GM18505 (cell line): ENCODE results near the gene POGZ.

Source experiments
- ATAC-seq: cut with Tn5 transposase; IDR thresholded peaks from one replicate; pipeline ENCODE4 v1.9.1; 2021; ENCODE audit not compliant: unreplicated experiment
- POLR2A ChIP-seq: IDR thresholded peaks from 4 replicates; pipeline ENCODE4 v1.6.1; 2011; ENCODE audit warnings: borderline replicate concordance; ENCODE audit not compliant: insufficient read depth, insufficient read length; ENCODE audit errors: extremely low read depth

The POGZ gene

GRCh38 chr1:151459331-151460046 is at the start of gene POGZ:
Gene POGZ (minus strand): TSS chr1:151459494. CDS start chr1:151442204, 17,290 bp downstream.
- peak; percentile 77 for TF ChIP-seq POLR2A
- ATAC-seq = peak; percentile 51

- TF ChIP-seq POLR2A = no peak
- no peak for ATAC-seq
These were observed 49.5 kb upstream of the POGZ start for GRCh38 chr1:151508833-151509232.

GRCh38 chr1:151504759-151505158 is 45.5 kb upstream of the POGZ start:
- no peak for TF ChIP-seq POLR2A
- ATAC-seq = no peak

GRCh38 chr1:151504252-151504651 is 45.0 kb upstream of the POGZ start:
- ATAC-seq = no peak
- no peak for TF ChIP-seq POLR2A

- TF ChIP-seq POLR2A = no peak
- ATAC-seq = no peak
These were observed 43.8 kb upstream of the POGZ start for GRCh38 chr1:151502859-151503780.

- no peak for ATAC-seq
- TF ChIP-seq POLR2A = no peak
These were observed 42.9 kb upstream of the POGZ start for GRCh38 chr1:151502035-151502700.

- ATAC-seq = no peak
- TF ChIP-seq POLR2A = no peak
These were observed 42.2 kb upstream of the POGZ start for GRCh38 chr1:151501474-151501873.

- no peak for ATAC-seq
- no peak for TF ChIP-seq POLR2A
These were observed 40.6 kb upstream of the POGZ start for GRCh38 chr1:151499930-151500329.

- no peak for ATAC-seq
- no peak for TF ChIP-seq POLR2A
These were observed 40.1 kb upstream of the POGZ start for GRCh38 chr1:151499365-151499764.

- no peak for TF ChIP-seq POLR2A
- no peak for ATAC-seq
These were observed 36.0 kb upstream of the POGZ start for GRCh38 chr1:151495316-151495715.

GRCh38 chr1:151494741-151495281 is 35.5 kb upstream of the POGZ start:
- no peak for ATAC-seq
- TF ChIP-seq POLR2A = no peak

- no peak for TF ChIP-seq POLR2A
- no peak for ATAC-seq
These were observed 33.7 kb upstream of the POGZ start for GRCh38 chr1:151493042-151493441.

- TF ChIP-seq POLR2A = no peak
- ATAC-seq = no peak
These were observed 32.8 kb upstream of the POGZ start for GRCh38 chr1:151492120-151492519.

- no peak for ATAC-seq
- TF ChIP-seq POLR2A = no peak
These were observed 32.3 kb upstream of the POGZ start for GRCh38 chr1:151491641-151492040.

GRCh38 chr1:151486557-151486956 is 27.3 kb upstream of the POGZ start:
- TF ChIP-seq POLR2A = no peak
- no peak for ATAC-seq
